Activated CD8-positive, alpha-beta memory T cell treated with anti-CD3 and anti-CD28 coated beads for 24 hours (primary cell): ENCODE measurements around the gene OR2J1.
"Not testable (repeated sequence)": the region's sequence is repeated elsewhere in the genome, so short reads cannot be mapped to it uniquely, and the experiment has no call there.

ENCODE experiments used
- DNase-seq: peaks from one replicate; pipeline ENCODE4 v3.0.0-alpha.2; 2020

Gene OR2J1

DNA sequence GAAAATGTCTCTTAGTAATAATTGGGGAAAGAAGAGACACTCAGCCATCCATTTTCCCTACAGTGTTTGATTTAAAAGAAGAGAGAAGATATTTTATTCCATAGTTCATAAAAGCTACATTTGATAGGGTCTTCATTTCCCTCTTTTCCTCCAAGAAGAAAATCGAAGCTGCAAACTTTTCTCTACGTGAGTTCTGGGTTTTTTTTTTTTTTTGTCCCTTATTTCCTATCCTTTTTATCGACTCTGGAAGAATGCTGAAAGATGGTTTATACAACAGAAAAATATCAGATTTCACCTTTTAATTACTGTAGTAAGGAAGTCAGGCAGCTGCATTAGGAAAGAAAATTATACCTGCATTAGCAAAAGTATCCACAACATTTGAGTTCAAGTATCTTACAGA lies at the start of gene OR2J1:
TSS of gene OR2J1 (plus strand) at position 301 of the 400 bp plus-strand sequence. CDS start 1,453 bp downstream, outside the sequence.
- DNase-seq: no peak

DNA sequence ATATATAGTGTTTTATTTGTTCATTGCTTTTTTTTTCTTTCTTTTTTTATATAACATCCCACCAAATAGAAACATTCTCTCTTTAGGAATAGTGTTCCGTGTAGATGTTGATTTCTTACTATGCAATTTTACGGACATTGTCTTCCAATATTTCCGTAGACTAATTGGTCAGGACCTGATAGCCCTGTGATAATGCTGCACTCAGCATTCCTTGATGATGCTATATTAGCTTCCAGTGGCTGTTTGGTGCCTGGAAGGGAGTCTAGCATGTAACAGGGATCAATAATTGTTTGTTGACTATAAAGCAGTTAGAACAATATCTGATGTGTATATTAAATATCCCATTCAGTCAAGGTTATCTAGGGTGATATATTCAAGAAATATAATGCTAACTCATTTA lies 47.6 kb upstream of the OR2J1 start:
- DNase-seq: no peak

DNA sequence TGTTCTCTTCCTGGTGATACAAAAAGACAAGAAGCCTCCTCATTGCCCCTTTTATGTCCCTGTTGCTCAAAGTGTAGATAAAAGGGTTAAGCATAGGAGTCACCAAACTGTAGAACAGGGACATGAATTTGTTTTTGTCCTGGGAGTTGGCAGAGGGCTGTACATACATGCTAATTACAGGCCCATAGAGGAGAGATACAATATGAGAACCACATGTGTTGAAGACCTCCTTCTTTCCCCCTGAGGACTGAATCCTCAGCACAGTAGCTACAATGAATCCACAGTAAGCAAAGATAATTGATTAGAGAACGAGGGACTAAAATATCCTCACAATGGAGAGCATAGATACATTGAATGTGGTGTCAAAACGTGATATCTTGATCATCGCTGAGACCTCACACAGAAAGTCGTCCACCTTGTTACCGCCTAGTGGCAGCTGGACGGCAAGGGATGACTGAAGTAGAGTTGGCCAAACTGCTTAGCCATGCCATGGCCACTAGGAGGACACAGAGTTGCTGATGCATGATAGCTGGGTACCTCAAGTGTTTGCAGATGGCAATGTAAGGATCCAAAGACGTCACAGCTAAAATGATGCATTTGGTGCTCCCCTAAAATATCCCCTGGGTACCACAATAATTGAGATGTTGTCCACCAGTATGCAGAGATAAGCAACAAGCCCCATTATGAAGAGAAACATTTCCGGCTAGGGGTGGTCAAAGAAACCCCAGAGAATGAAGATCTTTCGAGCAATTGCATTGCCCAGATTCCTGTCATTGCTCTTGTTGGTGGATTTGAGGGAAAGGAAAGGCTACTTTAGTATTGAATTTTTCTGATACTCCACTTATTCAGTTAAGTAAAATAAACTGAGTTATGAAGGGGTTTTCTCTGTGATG lies 27.2 kb upstream of the OR2J1 start:
- no peak for DNase-seq

DNA sequence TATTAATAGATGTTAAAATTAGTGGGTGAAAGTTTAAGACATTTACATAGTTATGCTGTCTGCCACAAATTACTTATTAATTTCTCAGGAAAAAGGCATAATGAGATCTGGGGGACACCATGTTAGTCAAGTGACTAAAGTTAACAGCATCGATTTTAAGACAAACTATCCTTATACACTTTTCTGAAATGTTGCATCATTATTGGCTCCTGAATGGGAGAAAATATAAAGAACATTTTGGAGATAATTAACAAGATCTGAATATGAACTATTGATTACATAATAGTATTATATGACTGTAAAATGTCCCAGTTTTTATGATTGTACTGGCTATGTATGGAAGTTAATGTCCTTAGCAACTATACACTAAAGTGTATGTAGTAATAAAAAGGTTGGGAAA lies 20.1 kb upstream of the OR2J1 start:
- DNase-seq: no peak

DNA sequence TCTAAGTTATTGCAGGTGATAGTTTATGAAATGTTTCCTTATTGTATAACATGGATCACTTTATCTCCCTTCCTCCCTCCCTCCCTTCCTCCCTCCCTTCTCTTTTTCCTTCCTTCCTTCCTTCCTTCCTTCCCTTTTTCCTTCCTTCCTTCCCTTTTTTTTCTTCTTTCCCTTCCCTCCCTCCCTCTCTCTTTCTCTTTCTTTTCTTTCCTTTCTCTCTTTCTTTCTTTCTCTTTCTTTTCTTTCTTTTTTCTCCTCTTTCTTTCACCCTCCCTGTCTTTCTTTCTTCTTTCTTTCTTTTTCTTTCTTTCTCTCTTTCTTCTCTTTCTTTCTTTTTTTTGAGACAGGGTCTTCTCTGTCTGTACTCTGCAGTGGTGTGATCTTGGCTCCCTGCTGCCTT lies 18.0 kb upstream of the OR2J1 start:
- DNase-seq: no peak

DNA sequence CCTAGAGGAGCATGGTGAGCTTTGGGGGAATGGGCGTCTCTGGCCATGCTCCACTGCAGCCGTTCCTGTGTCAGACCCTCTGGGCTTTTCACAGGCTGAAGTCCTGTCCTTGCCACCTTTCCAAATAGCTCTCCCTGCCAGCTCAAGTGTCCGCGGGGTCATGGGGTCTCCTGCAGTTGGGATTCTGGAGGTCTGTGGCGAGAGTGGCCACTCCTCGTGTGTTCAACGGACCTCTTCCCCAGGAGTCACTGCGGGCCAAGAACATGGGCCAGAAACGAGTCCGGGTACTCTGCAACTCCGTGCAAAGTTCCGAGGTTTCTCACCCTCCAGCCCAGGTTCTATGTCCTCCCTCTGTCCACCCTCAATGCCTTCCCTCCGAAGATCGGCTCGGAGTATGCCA lies 16.8 kb upstream of the OR2J1 start:
- no peak for DNase-seq

DNA sequence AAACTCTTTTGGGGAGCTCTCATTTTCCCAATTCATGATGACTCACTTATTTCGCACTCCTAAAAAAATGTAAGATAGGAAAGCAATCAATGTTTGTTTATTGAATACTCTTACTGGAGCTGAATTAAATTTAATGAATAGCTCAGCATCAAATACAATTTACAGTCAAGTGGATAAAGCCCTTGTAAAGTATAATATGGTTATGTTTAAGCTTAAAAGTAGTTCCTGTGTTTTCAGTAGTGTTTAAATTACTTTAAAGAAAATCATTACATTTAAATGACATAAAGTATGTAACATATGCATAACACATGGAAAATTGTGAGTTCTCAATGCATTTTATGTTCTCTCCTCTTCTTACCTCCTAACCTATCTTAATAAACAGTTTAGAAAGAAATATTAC lies 12.1 kb upstream of the OR2J1 start, which contains the start of gene OR2B3:
TSS of gene OR2B3 (minus strand) at position 101 of the 400 bp plus-strand sequence. CDS start at position 36, 65 bp downstream.
- DNase-seq: no peak

DNA sequence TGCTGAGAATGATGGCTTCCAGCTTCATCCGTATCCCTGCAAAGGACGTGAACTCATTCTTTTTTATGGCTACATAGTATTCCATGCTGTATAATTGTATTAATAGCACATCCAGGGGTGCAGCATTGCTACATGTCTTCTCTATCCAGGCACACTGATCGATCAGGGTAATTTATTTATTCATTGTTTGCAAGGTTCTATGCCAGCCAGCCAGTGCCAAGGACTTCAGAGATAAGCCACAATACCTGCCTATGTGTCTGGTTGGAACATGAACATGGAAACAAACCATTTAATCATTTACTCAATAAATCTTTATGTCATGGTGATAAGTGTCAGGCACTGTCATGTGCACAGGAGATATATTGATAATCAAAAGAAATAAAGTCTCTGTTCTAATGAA lies 6.3 kb upstream of the OR2J1 start:
- DNase-seq: no peak

DNA sequence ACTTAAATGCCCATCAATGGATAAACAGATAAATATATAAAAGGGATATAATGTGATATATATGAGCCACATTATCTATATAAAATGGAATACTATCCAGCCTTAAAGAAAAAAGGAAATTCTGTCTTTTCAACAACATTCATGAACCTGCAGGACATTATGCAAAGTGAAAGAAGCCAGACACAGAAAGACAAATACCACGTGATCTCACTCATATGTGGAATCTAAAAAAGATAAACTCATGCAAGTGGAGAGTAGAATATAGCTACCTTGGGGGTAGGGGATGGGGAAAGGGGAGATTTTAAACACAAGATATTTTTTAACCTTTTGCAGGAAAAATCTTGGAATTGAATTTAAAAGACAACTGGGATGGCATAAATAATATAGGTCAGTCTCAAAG lies 1.5 kb upstream of the OR2J1 start:
- DNase-seq: no peak

DNA sequence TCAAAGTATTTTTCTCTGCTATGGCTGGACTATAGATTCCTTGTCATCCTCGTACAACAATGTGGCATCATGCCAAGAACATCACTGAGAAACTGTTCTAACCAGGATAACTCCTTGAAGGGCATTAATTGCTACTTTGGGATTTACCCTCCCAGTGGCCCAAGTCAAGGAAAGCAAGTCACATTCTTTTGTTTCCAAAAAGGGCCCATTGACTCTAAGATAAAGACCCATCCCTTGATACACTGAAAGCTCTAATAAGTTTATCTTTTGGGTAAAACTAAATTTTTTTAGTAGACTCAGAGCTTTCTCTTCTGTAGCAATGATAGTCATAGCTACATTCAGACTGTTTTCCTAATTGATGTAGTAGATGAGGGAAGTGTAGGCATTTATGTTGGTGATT lies 8.5 kb downstream of the OR2J1 start, which contains the start of gene OR2J3:
TSS of gene OR2J3 (plus strand) at position 301 of the 400 bp plus-strand sequence. CDS start 3,833 bp downstream, outside the sequence.
- DNase-seq: no peak

DNA sequence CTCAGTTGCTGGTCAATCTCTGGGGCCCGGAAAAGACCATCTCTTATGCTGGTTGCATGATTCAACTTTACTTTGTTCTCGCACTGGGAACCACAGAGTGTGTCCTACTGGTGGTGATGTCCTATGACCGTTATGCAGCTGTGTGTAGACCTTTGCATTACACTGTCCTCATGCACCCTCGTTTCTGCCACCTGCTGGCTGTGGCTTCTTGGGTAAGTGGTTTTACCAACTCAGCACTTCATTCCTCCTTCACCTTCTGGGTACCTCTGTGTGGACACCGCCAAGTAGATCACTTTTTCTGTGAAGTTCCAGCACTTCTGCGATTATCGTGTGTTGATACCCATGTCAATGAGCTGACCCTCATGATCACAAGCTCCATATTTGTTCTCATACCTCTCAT lies 12.8 kb downstream of the OR2J1 start:
- DNase-seq: no peak

DNA sequence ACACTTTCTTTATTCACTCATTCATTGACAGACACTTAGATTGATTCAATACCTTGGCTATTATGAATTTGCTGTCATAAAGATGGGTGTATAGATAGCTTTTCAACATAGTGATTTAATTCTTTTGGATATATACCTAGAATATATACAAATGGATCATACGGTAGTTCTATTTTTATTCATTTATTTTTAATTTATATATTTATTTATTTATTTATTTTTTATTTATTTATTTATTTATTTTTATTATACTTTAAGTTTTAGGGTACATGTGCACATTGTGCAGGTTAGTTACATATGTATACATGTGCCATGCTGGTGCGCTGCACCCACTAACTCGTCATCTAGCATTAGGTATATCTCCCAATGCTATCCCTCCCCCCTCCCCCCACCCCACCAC lies 15.7 kb downstream of the OR2J1 start:
- DNase-seq: not testable (repeated sequence)

DNA sequence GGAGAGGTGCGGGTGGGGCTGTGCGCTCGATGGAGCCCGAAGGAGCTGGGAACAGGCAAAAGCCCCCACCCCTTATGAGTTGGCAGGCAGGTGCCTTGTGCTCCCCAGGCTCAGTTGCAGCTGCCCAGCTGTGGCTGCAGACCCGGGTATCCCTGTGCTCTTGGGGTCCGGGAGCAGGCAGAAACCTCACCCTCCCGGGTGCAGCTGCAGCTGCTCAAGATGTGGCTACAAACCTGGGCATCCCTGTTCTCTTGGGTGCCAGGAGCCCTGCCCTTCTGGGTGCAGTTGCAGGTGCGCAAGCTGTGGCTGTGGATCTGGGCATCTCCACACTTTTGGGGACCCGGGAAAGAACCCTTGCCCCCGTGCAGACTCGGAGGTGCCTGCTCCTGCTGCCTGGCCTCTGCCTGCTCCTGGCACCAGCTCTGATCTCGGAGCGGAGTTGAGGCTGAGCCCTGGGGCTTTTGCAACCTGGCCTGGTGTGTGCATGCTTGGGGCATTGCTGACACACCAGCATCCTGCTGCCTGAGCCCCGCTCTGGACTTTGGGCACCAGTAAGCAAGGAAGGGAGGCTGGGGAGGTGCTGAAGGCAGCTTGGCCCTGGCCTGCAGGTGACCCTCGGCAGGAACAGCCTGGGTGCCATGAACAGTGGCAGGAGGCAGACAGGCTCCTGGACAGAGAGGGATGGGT lies 30.2 kb downstream of the OR2J1 start:
- no peak for DNase-seq

DNA sequence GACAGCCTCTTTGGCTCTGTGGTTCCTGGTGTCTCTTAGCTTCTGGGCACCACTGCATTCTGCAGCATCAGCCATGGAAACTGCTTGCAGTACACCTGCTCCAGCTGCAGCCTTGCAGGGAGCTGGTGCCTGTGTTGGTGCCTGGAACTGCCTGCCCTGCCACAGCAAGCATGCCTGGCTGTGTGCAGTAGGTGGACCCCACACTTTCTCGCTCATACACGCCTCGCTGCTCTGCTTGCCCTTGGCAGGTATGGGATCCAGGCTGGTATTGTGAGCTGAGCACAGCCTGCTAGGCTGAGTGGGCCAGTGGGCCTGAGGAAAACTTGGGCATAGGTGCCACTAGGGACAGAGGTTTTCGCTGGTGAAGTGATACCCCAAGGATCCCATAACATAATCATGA lies 31.4 kb downstream of the OR2J1 start:
- DNase-seq: no peak

DNA sequence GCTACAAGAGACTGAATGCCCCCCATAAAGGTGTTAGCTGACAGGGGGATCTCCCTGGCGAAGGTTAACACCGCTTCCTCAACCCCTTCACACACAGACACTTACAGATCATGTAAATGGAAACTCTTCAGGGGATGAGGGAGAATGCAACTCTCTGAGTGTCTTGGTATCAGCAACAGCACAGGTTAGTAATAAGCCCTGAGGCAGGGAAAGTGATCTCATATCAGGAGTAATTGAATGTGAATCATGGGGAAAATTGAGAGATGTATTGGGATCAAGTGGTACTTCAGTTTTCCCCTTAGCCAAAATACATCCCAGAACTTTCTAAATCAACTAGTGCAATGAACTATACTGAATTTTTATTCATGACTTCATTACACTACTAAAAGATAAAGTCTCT lies 32.4 kb downstream of the OR2J1 start:
- DNase-seq: no peak

DNA sequence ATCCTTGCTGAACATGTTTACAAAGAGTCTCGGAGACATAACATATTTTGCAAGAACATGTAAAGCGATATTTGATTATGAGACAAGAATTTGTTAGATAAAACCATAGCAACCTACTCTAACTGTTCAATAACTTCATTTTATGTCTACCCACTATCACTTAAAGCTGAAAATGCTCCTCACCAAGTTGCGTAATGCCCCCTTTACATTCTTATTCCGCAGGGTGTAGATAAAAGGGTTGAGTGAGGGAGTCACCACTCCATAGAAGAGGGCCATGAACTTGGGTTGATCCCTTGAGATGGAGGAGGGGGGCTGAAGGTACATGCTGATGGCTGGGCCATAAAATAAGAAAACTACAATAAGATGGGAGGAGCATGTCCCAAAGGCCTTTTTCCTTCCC lies 38.4 kb downstream of the OR2J1 start:
- no peak for DNase-seq

DNA sequence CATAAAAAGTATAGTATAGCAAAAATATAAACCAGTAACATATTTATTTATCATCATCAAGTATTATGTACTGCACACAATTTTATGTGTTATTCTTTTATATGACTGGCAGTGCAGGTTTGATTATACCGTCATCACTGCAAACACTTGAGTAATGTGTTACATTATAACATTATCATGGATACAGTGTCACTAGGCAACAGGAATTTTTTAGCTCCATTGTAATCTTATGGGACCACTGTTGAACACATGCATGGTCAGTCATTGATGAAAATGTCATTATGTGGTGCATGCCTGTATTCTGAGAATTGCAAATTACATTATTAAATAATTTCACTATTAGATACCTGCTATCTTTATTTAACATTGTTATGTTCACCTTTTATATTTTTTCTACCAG lies 42.3 kb downstream of the OR2J1 start:
- DNase-seq: no peak

DNA sequence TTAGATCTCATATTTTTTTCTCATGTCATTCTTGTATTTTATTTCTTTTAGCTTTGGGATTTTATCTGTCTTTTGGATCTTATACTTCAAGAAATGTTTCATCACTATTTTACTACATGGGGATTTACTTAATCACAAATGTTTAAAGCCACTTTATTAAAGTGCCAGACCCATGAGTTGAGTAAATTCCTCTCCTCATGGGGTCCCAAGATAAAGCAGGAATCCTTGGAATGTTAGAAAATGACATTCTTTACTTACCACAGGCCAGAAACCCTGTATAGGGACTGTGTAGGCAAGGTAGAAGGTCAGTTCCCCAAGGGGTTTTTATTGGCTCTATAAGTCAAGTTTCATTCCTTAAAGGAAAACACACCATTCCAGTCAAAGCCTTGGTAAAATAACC lies 43.0 kb downstream of the OR2J1 start:
- no peak for DNase-seq

DNA sequence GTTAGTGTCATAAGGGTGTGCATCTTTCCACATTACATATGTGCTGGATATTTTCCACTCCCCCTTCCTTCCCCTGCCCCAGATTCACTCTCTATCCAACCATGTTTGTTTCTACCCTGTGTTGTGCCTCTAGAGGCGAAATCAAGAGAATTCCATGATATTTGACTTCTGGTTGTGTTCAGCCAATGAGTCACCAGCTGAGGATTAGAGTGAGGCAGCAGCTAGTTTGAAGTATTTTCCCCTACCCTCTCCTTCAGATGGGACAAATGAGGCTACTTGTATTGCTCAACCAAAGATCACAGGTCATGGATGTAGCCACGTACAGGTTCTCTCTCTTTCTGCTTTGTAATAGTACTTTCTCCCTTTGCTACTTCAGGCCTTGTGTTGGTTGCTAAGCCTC lies 46.9 kb downstream of the OR2J1 start:
- no peak for DNase-seq

DNA sequence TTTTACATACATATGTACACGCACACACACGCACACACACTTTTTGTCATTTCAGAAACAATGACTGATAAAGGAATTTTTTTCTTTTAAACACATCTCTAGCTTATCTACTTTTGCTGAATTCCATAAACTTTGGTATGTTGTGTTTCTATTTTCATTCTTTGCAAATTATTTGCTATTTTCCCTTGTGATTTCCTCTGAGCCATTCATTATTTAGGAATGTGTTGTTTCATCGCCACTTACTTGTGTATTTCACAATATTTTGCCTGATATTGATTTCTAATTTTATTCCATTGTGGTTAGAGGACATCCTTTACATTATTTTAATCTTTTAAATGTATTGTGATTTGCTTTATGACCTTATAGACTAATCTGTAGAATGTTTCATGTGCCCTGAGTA lies 47.8 kb downstream of the OR2J1 start:
- no peak for DNase-seq

DNA sequence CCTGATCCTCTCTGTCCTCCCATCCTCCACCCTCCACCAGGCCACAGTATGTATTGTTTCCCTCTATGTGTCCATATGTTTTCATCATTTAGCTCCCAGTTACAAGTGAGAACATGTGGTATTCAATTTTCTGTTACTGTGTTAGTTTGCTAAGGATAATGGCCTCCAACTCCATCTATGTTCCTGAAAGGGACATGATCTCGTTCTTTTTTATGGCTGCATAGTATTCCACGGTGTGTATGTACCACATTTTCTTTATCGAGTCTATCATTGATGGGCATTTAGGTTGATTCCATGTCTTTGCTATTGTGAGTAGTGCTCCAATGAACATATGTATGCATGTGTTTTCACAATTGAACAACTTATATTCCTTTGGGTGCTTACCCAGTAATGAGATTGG lies 50.2 kb downstream of the OR2J1 start:
- DNase-seq: not testable (repeated sequence)
